Bladder microvascular endothelial cell (primary cell): ENCODE results near the gene FADS3. TPM values are rescaled to one million over a fixed set of nuclear protein-coding genes. Genes with fewer than 3 reads are reported as not detected.

Experiments used
- total RNA-seq: library from RNA; depleted of rRNA; stranded (reverse); fragments of >200 nt; gene quantifications from 2 replicates; pipeline ENCODE4 v1.2.3, GENCODE V29; 2014

FADS3 gene, protein sequence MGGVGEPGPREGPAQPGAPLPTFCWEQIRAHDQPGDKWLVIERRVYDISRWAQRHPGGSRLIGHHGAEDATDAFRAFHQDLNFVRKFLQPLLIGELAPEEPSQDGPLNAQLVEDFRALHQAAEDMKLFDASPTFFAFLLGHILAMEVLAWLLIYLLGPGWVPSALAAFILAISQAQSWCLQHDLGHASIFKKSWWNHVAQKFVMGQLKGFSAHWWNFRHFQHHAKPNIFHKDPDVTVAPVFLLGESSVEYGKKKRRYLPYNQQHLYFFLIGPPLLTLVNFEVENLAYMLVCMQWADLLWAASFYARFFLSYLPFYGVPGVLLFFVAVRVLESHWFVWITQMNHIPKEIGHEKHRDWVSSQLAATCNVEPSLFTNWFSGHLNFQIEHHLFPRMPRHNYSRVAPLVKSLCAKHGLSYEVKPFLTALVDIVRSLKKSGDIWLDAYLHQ
- total RNA-seq: 310 and 374 TPM in 2 replicates

DNA sequence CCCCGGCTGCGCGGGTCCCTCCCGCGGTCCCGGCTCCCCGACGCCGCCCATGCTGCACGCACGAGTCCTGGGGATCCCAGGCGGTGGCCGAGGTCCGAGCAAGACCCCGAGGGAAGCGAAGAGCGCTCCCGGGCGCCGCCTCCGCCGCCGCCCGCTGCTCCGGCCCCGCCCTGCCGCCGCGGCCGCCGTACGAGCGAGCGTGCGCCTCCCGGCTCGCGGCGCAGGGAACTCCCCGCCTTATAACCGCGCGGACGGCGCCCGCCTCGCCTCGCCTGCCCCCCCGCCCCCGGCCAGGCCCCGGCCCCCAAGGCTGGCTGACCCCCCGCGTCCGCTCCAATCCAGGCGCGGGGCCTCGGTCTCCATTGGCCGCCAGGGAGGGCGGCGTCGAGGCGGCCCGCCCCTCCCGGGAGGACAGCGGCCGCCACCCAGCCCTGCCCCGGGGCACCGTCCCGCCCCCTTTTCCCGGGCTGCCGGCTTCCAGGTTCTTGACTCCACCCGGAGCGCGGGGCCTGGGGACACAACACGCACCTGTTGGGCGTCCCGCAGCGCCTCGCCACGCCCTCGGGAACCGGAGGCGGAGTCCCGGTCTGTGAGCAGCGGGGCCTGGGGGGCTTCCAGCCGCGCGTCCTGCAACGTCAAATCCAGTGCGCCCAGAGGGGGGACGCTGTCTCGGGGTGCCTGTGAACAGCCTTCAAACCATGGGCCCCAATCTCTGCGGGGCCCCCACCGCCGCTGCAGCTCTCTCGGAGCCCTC is at the start of gene FADS3:
TSS of gene FADS3 (minus strand) at position 215 of the 754 bp plus-strand sequence. CDS start at position 51, 164 bp downstream.

DNA sequence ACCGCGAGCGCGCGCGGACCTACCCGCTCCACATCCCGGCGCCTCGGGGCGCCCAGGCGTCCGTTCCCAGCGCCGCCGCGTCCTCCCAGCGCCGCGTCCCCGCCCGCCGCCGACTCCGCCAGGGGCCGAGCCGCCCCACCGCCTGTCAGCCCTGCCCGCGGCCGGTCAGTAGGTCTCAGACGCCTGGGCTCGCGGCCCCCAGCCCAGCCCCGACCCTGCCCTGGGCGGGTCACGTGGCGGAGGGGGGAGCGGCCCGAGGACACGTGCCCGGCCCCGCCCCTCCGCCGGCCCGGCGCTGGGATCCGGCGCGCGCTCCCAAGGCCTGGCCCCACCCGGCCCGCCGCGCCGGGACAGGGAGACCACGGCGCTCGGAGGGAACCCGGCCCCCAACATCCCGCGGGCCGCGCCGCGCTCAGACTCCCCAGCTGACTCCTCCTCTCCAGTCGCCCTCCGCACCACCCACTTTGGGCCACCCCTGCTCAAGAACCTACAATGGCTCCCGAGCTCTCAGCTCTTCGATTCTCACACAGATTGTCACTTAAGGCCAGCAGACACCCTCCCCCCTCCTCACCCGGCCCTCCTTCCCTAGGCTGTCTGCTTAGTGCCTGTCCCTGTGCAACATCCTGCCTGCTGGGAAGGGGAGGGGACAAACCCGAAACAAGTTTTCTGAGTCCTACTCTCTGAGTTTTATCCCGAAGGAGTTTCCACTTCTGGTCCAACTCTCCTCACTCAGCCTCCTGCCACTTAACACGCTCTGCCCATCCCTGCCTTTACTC is 26.2 kb upstream of the FADS3 start, which contains the start of gene RAB3IL1:
TSS of gene RAB3IL1 (minus strand) at position 233 of the 776 bp plus-strand sequence. CDS start at position 34, 199 bp downstream.

DNA sequence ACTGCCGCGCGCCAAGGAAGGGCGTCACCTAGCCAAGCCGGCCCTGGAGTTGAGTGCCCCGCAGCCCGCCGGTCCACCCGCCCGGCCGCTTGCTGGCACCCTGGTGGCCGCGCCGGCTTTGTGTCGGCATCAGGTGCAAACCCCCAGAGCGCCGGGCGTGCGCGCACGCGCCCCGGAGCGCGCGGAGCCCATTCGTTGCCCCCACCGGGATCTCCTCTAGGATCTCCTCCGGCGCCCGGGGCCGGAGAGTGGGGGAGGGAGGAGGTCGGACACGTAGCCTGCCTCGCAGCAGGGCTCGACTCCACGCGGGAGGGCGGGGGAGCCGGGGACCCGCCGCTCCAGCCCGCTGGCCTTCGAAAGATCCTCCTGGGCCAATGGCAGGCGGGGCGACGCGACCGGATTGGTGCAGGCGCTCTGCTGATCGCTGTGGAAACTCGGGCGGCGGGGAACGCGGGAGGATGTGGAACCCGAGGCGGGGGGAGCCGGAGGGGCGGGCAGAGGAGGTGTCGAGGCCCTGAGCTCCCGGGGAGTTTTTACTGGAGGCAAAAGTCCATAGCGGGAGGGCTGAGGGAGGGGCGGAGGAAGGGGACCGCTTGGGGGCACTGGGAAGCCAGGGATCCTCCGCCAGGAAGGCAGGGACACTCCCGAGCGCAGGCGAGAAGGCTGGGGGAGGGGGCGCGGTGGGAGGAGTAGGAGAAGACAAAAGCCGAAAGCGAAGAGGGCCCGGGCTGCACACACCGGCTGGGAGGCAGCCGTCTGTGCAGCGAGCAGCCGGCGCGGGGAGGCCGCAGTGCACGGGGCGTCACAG is 63.6 kb downstream of the FADS3 start, which contains the start of gene FADS2:
TSS of gene FADS2 (plus strand) at position 730 of the 808 bp plus-strand sequence. CDS start 91 bp downstream, outside the sequence.

Other genes starting within 250 kb of the FADS3 start
- gene DAGLA, start 211.2 kb downstream of the FADS3 start, total RNA-seq: 1.8 and 7.5 TPM in 2 replicates
- 0.49 and 1.0 TPM in 2 replicates for gene MYRF, start 138.9 kb downstream of the FADS3 start, total RNA-seq
- 71.4 and 84.5 TPM in 2 replicates for gene TMEM258, start 98.9 kb downstream of the FADS3 start, total RNA-seq
- gene FEN1, start 98.6 kb downstream of the FADS3 start, total RNA-seq: 31.9 and 34.8 TPM in 2 replicates
- gene FADS1, start 74.5 kb downstream of the FADS3 start, total RNA-seq: 35.7 and 38.7 TPM in 2 replicates
- gene FADS2, start 63.2 kb downstream of the FADS3 start, total RNA-seq: 52.3 and 121 TPM in 2 replicates
- 1.6 and 2.8 TPM in 2 replicates for gene RAB3IL1, start 26.0 kb upstream of the FADS3 start, total RNA-seq
- under 0.01 TPM in 1 of 2 replicates, not detected in the other for gene BEST1, start 58.8 kb upstream of the FADS3 start, total RNA-seq
- gene FTH1, start 76.1 kb upstream of the FADS3 start, total RNA-seq: 497 and 1,879 TPM in 2 replicates
- 18.5 and 26.2 TPM in 2 replicates for gene INCENP, start 232.5 kb upstream of the FADS3 start, total RNA-seq